ENCODE data around the gene CDKL1. TPM values are rescaled to one million over a fixed set of nuclear protein-coding genes. Genes with fewer than 3 reads are reported as not detected.

The CDKL1 gene
- total RNA-seq, 1 experiment from 2014 or later, result 3.6 TPM

DNA sequence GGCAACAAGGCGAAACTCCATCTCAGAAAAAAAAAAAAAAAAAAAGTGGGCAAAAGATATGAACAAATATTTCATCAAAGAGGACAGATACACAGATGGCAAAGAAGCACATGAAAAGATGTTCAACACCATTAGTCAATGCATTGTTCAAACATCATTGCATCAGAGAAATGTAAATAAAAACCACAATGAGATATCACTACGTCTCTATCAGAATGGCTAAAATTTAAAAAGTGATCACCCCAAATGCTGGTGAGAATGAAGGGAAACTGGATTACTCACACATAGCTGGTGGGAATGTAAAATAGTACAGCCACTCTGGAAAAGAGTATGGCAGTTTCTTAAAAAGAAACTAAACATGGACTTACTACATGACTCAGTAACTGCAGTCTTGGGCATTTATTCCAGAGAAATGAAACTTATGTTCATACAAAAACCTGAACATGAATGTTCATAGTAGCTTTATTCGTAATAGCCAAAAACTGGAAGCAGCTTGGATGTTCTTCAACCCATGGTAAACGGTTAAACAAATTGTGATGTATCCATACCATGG lies 88.2 kb downstream of the CDKL1 start (continued):
- TF ChIP-seq IRF1 (CRISPR knock-in tag; IDR thresholded peaks at IDR 0.05), result no peak
- no peak for TF ChIP-seq ETV6 (CRISPR knock-in tag; IDR thresholded peaks at IDR 0.05)
- no peak for TF ChIP-seq ZNF416 (CRISPR knock-in tag; IDR thresholded peaks at IDR 0.05)
- no peak for TF ChIP-seq CBFB (CRISPR knock-in tag; IDR thresholded peaks at IDR 0.05; ENCODE audit: low read depth)
- no peak for TF ChIP-seq STAT6 (CRISPR knock-in tag; conservative IDR thresholded peaks at IDR 0.05; ENCODE audit: low read depth)
- TF ChIP-seq, protein P1, sequence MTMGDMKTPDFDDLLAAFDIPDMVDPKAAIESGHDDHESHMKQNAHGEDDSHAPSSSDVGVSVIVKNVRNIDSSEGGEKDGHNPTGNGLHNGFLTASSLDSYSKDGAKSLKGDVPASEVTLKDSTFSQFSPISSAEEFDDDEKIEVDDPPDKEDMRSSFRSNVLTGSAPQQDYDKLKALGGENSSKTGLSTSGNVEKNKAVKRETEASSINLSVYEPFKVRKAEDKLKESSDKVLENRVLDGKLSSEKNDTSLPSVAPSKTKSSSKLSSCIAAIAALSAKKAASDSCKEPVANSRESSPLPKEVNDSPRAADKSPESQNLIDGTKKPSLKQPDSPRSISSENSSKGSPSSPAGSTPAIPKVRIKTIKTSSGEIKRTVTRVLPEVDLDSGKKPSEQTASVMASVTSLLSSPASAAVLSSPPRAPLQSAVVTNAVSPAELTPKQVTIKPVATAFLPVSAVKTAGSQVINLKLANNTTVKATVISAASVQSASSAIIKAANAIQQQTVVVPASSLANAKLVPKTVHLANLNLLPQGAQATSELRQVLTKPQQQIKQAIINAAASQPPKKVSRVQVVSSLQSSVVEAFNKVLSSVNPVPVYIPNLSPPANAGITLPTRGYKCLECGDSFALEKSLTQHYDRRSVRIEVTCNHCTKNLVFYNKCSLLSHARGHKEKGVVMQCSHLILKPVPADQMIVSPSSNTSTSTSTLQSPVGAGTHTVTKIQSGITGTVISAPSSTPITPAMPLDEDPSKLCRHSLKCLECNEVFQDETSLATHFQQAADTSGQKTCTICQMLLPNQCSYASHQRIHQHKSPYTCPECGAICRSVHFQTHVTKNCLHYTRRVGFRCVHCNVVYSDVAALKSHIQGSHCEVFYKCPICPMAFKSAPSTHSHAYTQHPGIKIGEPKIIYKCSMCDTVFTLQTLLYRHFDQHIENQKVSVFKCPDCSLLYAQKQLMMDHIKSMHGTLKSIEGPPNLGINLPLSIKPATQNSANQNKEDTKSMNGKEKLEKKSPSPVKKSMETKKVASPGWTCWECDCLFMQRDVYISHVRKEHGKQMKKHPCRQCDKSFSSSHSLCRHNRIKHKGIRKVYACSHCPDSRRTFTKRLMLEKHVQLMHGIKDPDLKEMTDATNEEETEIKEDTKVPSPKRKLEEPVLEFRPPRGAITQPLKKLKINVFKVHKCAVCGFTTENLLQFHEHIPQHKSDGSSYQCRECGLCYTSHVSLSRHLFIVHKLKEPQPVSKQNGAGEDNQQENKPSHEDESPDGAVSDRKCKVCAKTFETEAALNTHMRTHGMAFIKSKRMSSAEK (CRISPR knock-in tag; IDR thresholded peaks at IDR 0.05; ENCODE audit: borderline replicate concordance), result no peak
- no peak for TF ChIP-seq AR (CRISPR knock-in tag; IDR thresholded peaks at IDR 0.05)
- TF ChIP-seq NR3C1 (CRISPR knock-in tag; conservative IDR thresholded peaks at IDR 0.05; ENCODE audit: low read depth), result no peak
- TF ChIP-seq USF2 (CRISPR knock-in tag; IDR thresholded peaks at IDR 0.05), result no peak

DNA sequence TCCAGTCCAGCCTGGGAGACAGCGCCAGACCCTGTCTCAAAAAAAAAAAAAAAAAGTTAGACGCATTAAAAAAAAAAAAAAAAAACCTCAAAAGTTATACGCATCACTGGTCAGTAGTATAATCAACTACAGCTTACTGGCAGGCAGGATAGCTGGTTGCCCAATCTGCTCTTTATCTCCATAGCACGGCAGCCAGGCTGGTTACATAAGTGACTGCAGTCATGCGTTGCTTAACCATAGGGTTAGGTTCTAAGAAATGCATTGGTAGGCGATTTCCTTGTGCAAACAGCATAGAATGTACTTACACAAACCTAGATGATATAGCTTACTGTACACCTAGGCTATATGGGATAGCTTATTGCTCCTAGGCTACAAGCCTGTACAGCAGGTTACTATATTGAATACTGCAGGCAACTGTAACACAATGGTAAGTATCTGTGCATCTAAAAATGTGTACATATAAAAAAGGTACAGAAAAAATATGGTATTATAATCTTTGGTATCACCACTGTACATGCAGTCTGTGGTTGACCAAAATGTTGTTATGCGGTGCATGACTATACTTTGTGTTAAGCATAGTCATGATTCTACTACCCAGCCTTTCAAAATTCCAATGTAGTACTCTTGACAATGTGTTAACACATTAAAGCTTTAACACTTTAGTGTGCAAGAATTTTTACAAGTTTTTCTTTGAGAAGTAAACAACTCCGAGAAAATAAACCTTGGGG lies 92.8 kb downstream of the CDKL1 start:
- Mint-ChIP-seq H3K36me3 (peaks cover 26% of the 10 kb centered on the region), H3K9me3 (peaks cover 15% of the 10 kb centered on the region), H3K4me1 (peaks cover 23% of the 10 kb centered on the region), H3K27ac (no peak overlapping the region), H3K27me3 (ENCODE audit: low read depth) (no peaks in the 10 kb centered on the region), H3K4me3 (no peak overlapping the region)
- ATAC-seq (no peak), DNase-seq (ENCODE audit: low spot score) (no peak)
- ChIA-PET CTCF (no interaction called here), POLR2A (no interaction called here)
- TF ChIP-seq FOXP1 (CRISPR knock-in tag; IDR thresholded peaks at IDR 0.05; ENCODE audit: borderline replicate concordance) (no peak), GABPB1 (CRISPR knock-in tag; IDR thresholded peaks at IDR 0.05) (peak; percentile 67; the same call in 1 of the 2 replicates)

Data from WTC11 (cell line).